IMR-90 (cell line): Measurements from ENCODE around the gene NXPE3.

Source experiments
- CEBPB ChIP-seq: IDR thresholded peaks from 2 replicates; pipeline ENCODE4 v1.6.1; 2012; ENCODE audit warnings: low read depth, low read length, improper control_type of control experiment
- CTCF ChIP-seq: conservative IDR thresholded peaks from 2 replicates; pipeline ENCODE4 v1.5.1; 2012; ENCODE audit warnings: mild to moderate bottlenecking, low read depth, low read length, improper control_type of control experiment
- POLR2A ChIP-seq: IDR thresholded peaks from 2 replicates; pipeline ENCODE4 v1.6.1; 2012; ENCODE audit warnings: mild to moderate bottlenecking, low read depth, low read length
- RAD21 ChIP-seq: IDR thresholded peaks from 2 replicates; pipeline ENCODE4 v1.6.1; 2012; ENCODE audit warnings: low read length, improper control_type of control experiment
- SMC3 ChIP-seq: fragments of 150-350 bp; IDR thresholded peaks from 2 replicates; pipeline ENCODE4 v1.6.1; 2016; ENCODE audit warnings: low read depth, mild to moderate bottlenecking, antibody characterized with exemption, low read length, moderate library complexity

DNA sequence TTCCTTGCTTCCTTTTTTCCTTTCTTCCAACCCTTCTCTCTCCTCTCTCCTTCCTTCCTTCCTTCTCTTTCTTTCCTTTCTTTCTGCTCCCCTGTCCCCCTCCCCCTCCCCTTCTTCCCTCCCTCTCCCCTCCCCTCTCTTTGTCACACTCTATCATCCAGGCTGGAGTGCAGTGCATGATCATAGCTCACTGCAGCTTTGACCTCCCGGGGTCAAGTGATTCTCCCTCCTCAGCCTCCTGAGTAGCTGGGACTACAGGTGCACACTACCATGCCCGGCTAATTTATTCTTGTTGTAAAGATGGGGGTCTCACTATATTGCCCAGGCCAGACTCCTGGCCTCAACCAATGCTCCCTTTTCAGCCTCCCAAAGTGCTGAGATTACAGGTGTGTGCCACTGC is 89.0 kb downstream of the NXPE3 start:
- no peak for TF ChIP-seq CTCF
- TF ChIP-seq CEBPB = no peak
- no peak for TF ChIP-seq POLR2A
- TF ChIP-seq RAD21 = no peak
- TF ChIP-seq SMC3 = no peak
